RPMI8226 (cell line): ENCODE measurements around the gene THRAP3.

ENCODE experiments used
- DNase-seq: peaks from one replicate; pipeline ENCODE4 v3.0.0-alpha.2; 2015

Gene THRAP3

DNA sequence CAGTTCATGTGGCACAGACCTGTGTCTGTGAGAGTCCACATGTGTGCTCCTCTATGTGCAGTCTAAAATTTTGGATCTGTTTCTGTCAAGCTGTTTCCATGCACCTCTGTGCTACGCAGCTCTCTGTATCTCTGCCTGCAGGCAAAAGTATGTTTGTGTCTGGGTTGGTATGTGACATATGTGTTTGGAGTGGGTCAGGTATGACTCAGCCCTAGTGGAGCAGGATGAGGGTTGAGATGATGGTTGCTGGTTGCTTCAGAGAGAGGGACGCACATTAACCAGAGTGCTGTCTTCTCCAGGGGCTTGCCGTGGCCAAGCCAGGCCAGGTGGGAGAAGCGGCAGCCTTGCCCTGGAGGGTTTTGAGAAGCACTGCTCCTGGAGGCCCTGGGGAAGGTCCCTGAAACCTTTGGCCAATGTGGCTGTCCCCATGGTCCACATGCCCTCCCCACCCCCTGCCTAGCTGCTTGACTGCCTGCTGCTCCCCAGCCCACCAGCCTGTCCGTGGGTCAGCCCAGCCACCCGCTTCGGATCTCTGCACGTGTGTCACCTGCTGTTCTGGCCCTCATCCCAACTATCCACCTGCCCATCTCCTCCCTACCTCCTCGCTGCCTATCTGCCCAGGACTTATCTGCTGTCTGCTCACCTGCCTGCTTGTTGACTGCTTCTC, 103.3 kb downstream of the THRAP3 start:
- DNase-seq: no peak

- no peak for DNase-seq
Measured at GRCh38 chr1:36328088-36328480, 103.8 kb downstream of the THRAP3 start.

DNA sequence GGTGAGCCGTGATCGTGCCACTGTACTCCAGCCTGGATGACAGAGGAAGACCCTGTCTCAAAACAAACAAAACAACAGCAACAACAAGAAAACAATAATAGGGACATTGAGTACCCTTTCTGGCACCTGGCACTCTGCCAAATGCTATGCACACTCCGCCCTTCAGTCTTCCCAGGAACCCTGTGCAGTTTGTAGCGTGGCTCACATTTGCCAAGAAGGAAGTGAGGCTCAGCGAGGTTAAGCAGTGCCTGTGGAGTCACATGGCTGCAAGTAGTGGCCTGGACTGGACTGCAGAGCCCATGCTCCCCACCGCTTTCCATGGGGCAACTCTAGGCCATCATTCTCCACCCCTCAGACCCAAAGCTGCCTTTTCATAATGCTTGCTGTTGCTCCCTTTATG, 104.5 kb downstream of the THRAP3 start:
- DNase-seq: no peak

DNA sequence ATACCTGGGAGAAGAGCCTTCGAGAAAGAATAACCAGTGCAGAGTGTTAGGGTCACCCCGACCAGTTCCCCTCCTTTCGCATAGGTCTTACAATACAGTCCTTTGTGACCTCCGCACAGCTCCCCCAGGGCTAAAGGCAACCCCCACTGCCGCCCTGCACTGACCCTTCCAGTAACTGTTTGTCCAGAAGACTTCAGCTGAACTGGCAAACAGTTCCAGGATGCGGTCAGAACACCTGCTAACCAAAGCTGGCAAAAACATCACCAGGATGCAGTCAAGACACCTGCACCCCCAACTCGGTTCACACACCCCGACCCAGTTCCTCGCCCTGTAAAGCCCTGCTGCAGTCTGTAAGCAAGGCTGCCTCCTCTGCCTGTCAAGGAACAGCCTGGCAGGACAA, 105.6 kb downstream of the THRAP3 start:
- peak; percentile 43 for DNase-seq

DNA sequence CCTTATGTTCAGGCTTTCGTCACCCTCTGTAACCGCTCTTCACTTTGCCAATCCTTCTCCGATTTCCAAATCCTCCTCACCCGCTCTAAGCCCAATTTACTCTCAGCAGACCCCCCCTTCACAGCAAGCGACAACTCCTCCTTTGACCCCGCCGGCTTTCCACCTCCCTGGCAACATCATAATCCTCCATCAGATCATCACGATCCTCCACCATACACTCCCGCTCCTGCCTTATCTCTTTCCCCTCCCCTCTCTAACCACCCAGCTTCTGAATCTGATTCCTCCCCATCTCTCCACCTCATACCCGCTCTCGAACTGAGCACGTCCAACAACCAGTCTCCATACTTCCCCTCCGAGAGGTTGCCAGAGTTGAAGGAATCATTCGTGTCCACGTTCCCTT, 106.7 kb downstream of the THRAP3 start:
- DNase-seq: no peak

DNA sequence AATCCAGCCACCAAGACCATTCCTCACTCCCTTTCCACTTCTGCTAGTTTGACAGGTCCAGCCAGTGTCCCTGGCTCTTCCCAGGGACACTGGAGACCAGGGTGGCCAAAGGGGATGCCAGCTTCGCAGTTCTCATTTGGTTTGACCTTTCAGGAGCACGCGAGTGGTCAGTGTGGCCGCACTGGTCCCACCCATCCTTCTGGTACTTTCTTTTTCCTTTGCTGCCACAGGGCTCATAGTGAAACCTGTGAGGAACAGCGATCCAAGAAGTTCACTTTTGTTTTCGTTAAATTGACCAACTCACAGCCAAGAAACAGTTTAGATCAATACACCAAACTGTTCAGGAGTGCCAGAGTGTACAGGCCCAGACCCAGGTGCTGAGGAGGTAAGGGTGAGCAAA, 113.6 kb downstream of the THRAP3 start:
- no peak for DNase-seq

GRCh38 chr1:36339215-36339614, 115.0 kb downstream of the THRAP3 start:
- no peak for DNase-seq

DNA sequence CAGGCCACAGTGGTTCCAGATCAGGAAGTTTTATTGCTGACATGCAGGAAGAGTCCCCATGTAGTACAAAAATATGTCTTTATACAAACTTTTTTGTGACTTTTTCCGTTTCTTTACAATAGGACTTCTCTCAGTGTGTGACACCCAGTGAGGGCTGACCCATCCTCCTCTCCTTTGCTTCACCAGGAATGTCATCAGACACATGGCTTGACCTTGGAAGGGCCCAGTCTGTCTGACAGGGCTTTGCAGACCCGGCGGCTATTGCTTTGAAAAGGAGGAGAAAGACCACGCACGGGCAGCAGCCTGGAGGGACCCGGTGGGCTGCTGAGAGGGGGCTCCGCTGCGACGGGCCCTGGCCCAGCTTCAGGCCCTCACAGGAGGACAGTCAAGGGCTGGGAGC, 115.4 kb downstream of the THRAP3 start:
- DNase-seq: no peak

DNA sequence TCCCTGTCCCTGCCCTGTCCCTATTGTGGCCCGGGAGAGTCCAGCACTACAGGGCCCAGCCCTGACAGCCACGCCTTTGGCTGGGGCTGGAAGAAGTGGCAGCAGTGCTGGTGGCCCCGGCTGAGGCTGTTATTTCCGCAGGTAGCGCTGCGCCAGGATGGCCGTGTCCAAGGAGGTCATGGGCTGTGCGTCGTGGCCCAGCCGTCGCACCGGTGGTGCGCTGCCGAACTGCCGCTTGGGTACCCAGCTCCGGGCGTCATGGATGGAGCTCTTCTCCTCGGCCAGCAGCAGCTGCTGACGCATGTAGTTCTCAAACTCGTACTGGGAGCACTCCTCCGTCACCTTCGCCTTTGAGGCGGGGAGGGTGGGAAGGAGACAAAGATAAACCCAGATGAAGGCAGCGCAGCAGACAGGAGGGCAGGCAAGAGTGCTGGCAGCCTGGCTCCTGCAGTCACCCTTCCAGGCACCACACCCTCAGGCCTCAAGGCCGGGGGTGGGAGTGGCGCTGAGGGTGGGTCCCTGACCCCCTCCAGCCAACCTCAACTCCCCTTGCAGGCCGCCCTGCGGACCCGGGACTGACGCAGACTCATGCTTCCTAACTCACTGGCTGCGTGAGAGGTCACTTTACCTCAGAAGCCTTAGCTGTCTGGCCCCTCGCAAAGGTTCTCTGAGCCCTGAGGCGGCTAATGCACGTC, 117.5 kb downstream of the THRAP3 start:
- no peak for DNase-seq

GRCh38 chr1:36342426-36343185, 118.4 kb downstream of the THRAP3 start:
- peak; percentile 58 for DNase-seq

- no peak for DNase-seq
Measured at GRCh38 chr1:36343651-36344394, 119.6 kb downstream of the THRAP3 start.

DNA sequence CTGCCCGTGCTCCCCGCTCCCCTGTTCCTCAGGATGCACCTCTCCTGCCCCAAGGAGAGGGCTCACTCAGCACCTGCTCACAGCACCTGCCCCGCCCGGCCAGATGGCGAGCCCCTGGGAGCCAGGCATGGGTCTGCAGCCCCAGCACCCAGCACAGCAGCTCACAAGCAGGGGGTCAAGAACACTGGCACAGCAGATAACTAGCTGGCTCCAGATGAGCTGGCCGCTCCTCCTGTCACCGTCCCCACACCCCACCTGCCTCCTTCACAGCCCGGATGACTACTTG, 120.1 kb downstream of the THRAP3 start:
- DNase-seq: no peak

DNA sequence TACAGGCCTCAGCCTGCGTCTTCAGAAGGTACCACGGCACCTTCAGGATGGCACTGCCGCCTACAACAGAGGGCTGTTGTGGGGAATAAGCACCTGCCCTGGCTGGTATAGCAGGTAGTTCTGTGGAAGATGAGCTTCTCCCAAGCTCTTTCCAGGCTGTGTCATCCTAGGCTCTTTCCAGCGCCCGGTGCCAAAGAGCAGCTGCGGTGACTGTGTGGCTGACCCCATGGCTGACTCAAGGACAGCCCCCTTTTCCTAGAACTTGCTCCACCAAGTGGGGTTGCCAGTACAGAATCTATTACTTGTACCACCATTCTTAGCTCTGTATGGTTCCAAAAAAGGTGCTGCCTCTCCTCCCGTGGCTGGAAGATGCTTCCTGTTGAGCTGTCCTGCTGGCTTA, 121.1 kb downstream of the THRAP3 start:
- DNase-seq: no peak

DNA sequence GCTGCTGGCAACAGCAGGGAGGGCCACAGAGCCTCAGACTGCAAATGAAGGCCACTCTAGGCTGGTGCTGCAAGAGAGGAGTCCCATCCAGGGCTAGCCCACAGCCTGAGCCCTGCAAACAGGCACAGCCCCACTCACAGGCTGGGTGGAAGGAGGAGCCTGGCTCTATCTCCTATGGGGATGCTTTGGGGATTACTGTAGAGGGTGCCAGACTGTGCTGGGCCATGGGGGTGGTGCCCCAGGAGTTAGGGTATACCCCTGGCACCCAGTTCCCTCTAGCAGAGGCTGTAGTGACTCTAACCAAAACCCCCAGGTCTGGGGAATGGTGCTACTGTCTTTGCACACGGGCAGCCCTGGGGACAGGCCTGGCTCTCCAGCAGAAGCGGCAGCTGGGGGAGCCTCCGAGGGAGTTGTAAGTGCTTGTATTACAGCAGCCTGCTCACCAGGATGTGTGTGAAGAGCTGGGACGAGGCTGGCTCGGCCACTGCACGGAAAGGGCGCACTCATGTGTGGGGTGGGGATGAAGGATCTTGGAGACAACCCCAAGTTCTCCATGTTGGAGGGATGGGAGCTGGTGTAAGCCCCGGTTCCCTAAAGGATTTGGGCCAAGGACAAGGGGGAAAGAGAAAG, 122.6 kb downstream of the THRAP3 start:
- DNase-seq: no peak

DNA sequence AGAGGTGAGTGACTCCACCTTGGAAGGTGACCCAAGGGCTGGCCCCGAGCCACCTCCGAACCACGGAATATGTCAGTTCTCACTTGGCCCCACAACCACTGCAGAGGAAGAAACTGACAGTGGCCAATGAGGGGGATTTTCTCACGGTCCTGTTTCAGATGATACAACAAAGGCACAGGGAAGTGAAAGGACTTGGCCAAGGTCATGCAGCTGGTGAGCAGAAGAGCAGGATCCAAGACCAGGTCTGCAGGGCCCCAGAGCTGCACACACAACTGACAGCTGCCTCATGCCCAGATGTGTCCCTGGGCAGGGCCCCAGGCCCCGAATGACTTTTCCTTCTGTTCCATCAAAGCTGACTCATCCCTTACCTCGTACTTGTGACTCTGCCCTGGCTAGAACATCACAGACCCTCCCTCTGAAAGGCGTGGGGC, 125.0 kb downstream of the THRAP3 start:
- DNase-seq: peak; percentile 94

- DNase-seq: no peak
Measured at GRCh38 chr1:36349839-36350238, 125.6 kb downstream of the THRAP3 start.

- DNase-seq: peak; percentile 31
Measured at GRCh38 chr1:36350659-36351226, 126.5 kb downstream of the THRAP3 start.

DNA sequence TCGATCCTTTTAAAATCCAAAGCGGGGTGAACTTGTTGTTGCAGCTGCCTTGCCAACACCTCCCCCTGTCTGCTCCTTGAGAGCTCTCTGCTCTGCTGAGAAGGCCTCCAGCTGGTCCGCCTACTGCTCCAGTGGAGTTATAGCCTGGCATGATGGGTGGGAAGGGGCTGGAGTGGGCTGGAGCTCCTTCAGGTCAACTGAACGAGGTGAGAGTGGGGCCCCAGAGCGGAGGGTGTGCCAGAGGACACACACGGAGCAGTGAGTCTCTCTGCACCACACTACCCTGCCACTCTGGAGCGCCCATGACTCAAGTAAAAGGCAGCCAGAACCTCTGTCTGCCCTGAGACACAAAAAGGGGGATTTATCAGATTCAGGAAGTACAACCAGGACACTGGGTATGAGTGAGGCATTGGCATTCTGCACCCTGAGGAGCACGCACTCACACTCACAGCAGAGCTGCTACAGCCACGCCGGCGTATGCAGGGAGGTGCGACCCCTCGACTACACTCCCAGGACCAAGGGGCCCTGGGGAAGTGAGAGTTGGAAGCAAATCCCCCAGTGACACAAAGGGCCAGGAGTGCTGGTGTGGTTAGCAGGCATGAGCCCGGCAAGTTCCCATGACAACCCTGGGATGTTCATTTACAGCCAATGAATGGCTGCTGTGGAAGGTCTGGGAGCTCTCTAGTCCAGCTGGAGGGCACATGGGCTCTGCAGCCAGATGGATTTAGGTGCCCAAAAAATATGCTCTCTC, 127.2 kb downstream of the THRAP3 start:
- DNase-seq: no peak

GRCh38 chr1:36352125-36352909, 128.1 kb downstream of the THRAP3 start:
- no peak for DNase-seq

DNA sequence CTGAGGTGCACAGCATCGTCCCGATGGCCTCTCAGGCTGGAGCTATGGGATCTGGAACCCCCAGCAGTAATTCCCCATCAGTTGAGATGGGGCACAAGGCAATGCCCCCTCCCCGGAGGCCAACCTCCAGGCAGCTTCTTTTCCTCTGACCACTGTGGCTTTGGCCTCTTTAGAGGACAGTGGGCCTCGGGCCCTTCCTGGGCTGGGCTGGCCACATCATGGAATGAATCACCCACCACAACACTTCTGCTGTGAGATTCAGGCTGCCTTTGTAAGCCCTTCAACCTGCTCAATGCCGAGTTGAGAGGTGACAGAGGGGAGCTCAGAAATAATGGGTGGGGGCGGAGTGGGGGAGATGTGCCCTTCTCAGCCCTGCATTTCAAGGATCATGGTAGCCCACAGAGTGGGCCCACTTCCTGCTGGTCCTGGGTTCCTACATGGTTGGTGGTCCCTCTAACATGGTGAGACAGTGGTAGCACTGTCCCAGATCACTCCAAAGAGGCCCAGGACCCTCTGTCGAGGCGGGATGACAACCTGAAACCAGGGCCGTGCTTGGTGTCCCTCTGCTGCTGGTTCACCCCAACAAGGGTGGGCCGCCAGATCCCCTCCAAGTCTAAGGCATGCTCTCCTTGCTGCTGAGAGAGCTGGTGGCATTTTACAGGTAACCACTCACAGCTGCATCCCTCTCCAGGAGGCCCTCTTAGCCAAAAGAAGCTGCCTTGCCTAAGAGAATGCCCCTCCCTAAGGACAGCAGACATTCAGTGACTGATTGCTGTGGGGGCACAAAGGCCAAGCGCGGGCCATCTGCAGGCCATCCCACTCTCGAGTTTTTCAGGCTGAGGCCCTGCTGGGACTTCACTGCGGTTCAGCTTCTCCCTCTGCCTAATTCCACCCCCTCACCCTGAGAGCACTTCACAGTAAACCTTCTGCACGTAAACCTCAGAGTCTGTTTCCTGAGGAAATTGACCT, 129.0 kb downstream of the THRAP3 start:
- no peak for DNase-seq
